Measurements from ENCODE around the gene GALNT2. TPM values are rescaled to one million over a fixed set of nuclear protein-coding genes. Genes with fewer than 3 reads are reported as not detected.
A peak's percentile ranks its signal among the peaks of the same experiment; 100 is the strongest.

The GALNT2 gene
- polyA plus RNA-seq, 4 donors: 10.8 to 43.9 (median 23.3) TPM

DNA sequence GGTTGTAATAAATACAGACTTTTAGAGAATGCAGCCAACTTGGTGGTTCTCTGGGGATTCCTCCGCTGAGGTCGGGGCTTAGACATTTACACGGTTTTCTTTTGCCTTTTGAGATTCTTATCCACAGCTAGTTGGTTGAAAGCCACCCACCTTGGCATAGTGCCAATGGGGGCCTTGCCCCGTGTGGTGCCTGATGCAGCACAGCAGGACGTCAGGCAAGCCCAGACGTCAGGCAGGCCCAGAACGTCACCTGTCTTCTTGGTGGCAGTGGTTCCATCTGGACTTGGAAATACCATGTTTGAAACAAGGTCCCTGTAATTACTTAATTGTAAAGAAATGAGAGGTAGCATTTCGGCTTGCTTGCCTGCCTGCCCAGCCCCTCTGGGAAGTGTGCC is 78.5 kb downstream of the GALNT2 start:
- WGBS, 3 donors: 47 to 69% (median 55%) methylated on average over 8 of the region's 8 CpGs
- Histone ChIP-seq H3K27ac (ENCODE audit: low read depth in 1 of 3, low read length in 2 of 3) (peak overlapping the region in 1 of 3 donors; percentile 38), H3K4me1 (ENCODE audit: control insufficient read depth in 3 of 3, insufficient read depth in 2 of 3, low read depth in 1 of 3, low read length in 2 of 3) (peaks cover 0 to 11% (median 7%) of the 10 kb centered on the region in 3 donors), H3K9me3 (ENCODE audit: control insufficient read depth in 2 of 2, insufficient read depth in 1 of 2, low read depth in 1 of 2, low read length in 1 of 2) (no peaks in the 10 kb centered on the region), H3K36me3 (ENCODE audit: control insufficient read depth in 3 of 3, insufficient read depth in 2 of 3, low read depth in 1 of 3, low read length in 3 of 3) (peaks cover 0 to under 1% (median 0%) of the 10 kb centered on the region in 3 donors), H3K4me3 (ENCODE audit: low read depth in 1 of 3, low read length in 3 of 3) (no peak overlapping the region), H3K27me3 (ENCODE audit: control insufficient read depth in 3 of 3, insufficient read depth in 3 of 3, low read length in 3 of 3) (no peaks in the 10 kb centered on the region)
- no peak for DNase-seq
- FAIRE-seq: no peak

DNA sequence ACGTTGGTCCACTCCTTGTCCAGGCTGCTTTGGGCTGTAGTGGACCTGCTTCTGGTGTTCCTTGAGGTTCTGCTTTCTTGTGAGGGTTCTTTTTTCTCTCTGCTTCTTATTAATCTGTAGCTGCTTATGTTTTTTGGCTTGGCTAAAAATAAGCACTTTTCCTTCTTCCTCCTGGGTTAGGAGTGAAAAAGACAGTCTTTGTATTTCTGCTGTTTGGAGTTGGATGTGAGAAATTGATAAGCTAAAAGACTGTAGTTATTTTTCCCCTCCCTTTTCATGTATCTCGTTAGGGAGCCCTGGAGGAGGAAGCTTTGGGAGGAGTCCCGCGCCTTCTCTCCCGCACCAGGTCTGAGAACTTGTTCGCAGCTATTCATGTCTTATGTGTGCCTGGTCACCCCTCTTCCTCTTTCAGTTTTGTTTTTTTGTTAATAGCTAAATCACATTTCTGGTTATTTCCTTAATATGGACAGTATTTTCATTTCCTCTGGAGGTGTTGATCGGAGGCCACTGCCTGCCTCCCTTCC is 79.0 kb downstream of the GALNT2 start:
- Histone ChIP-seq H3K27ac (ENCODE audit: low read depth in 1 of 3, low read length in 2 of 3) (peak overlapping the region in 1 of 3 donors; percentile 38), H3K36me3 (ENCODE audit: control insufficient read depth in 3 of 3, insufficient read depth in 2 of 3, low read depth in 1 of 3, low read length in 3 of 3) (peaks cover 0 to 4% (median 0%) of the 10 kb centered on the region in 3 donors), H3K4me3 (ENCODE audit: low read depth in 1 of 3, low read length in 3 of 3) (no peak overlapping the region), H3K9me3 (ENCODE audit: control insufficient read depth in 2 of 2, insufficient read depth in 1 of 2, low read depth in 1 of 2, low read length in 1 of 2) (no peaks in the 10 kb centered on the region), H3K27me3 (ENCODE audit: control insufficient read depth in 3 of 3, insufficient read depth in 3 of 3, low read length in 3 of 3) (no peaks in the 10 kb centered on the region), H3K4me1 (ENCODE audit: control insufficient read depth in 3 of 3, insufficient read depth in 2 of 3, low read depth in 1 of 3, low read length in 2 of 3) (peaks cover 0 to 7% (median 7%) of the 10 kb centered on the region in 3 donors)
- FAIRE-seq (no peak), DNase-seq (no peak)
- 43 to 56% (median 44%) methylated on average over 7 of the region's 7 CpGs for WGBS, 3 donors

DNA sequence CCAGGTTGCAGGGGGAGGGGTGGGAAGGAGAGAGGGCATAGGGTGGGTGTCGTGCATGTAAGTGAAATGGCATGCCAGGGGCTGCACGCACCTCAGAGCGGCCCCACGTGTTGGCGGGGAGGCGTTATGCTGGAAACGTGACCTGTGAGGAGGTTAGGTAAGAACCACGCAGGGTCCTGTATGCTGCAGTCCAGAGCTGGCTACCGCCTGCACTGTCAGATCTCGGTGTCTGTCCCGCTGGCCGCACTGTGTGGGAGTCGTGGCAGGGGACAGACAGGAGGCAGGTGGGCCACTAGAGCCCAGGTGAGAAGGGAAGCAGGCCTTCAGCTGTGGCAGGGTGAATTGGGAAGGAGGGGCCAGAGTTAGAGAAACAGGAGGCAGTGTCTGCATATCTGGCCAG is 79.7 kb downstream of the GALNT2 start:
- WGBS, 3 donors: 92 to 98% (median 97%) methylated on average over 13 of the region's 13 CpGs
- FAIRE-seq: no peak
- H3K27ac ChIP-seq (ENCODE audit: low read depth in 1 of 3, low read length in 2 of 3): no peak overlapping the region

DNA sequence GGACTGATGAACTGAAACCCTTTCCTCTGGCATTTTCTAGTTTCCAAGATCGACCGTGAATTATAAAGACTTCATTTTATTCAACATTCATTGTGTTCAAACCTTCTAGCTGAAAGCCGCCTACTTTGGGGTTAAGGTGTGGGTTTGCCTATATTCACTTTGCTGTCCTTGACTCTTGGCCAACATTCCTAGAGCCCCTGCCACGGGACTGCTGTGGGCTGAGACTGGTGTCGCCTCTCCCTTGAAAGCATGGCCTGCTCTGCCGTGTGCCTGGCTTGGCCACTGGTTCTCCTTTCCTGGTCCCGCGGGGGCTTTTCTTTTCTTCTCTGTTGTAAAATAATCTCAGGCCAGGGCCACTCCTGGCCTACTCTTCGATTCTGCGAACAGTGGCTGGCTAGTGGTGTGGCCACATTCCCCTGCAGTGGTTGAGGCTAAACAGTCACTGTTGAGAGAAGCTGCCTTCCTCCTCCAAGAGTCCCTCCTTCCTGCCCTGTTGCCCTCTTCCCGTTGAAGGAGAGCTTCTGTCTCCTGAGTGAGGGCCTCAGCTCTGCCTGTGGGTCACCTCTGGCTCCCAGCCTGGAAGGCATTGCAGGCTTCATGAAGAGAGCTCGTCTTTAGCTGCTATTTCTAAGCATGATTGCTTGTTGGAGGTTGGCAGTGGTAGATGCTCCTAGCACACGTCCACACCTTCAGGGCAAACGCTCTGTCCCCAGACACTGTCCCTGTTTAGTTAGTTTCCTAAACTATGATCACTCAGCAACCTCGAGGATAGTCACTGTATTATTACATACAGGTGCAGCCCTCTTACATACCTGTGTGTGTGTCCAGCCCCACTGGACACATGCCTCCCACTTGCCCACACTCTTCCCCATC is 80.5 kb downstream of the GALNT2 start:
- Histone ChIP-seq H3K36me3 (ENCODE audit: control insufficient read depth in 3 of 3, insufficient read depth in 2 of 3, low read depth in 1 of 3, low read length in 3 of 3) (peaks cover 0 to 8% (median 0%) of the 10 kb centered on the region in 3 donors), H3K4me1 (ENCODE audit: control insufficient read depth in 3 of 3, insufficient read depth in 2 of 3, low read depth in 1 of 3, low read length in 2 of 3) (peaks cover 0 to 7% (median 7%) of the 10 kb centered on the region in 3 donors), H3K4me3 (ENCODE audit: low read depth in 1 of 3, low read length in 3 of 3) (no peak overlapping the region), H3K27me3 (ENCODE audit: control insufficient read depth in 3 of 3, insufficient read depth in 3 of 3, low read length in 3 of 3) (no peaks in the 10 kb centered on the region), H3K27ac (ENCODE audit: low read depth in 1 of 3, low read length in 2 of 3) (no peak overlapping the region), H3K9me3 (ENCODE audit: control insufficient read depth in 2 of 2, insufficient read depth in 1 of 2, low read depth in 1 of 2, low read length in 1 of 2) (no peaks in the 10 kb centered on the region)
- FAIRE-seq (no peak), DNase-seq (no peak)
- 75 to 76% (median 75%) methylated on average over 15 of the region's 15 CpGs for WGBS, 3 donors

More for the DNA sequence above, 79.7 kb downstream of the GALNT2 start:
- Histone ChIP-seq H3K9me3 (ENCODE audit: control insufficient read depth in 2 of 2, insufficient read depth in 1 of 2, low read depth in 1 of 2, low read length in 1 of 2) (no peaks in the 10 kb centered on the region), H3K36me3 (ENCODE audit: control insufficient read depth in 3 of 3, insufficient read depth in 2 of 3, low read depth in 1 of 3, low read length in 3 of 3) (peaks cover 0 to 8% (median 0%) of the 10 kb centered on the region in 3 donors), H3K4me1 (ENCODE audit: control insufficient read depth in 3 of 3, insufficient read depth in 2 of 3, low read depth in 1 of 3, low read length in 2 of 3) (peaks cover 0 to 7% (median 7%) of the 10 kb centered on the region in 3 donors), H3K4me3 (ENCODE audit: low read depth in 1 of 3, low read length in 3 of 3) (no peak overlapping the region), H3K27me3 (ENCODE audit: control insufficient read depth in 3 of 3, insufficient read depth in 3 of 3, low read length in 3 of 3) (no peaks in the 10 kb centered on the region)
- no peak for DNase-seq

DNA sequence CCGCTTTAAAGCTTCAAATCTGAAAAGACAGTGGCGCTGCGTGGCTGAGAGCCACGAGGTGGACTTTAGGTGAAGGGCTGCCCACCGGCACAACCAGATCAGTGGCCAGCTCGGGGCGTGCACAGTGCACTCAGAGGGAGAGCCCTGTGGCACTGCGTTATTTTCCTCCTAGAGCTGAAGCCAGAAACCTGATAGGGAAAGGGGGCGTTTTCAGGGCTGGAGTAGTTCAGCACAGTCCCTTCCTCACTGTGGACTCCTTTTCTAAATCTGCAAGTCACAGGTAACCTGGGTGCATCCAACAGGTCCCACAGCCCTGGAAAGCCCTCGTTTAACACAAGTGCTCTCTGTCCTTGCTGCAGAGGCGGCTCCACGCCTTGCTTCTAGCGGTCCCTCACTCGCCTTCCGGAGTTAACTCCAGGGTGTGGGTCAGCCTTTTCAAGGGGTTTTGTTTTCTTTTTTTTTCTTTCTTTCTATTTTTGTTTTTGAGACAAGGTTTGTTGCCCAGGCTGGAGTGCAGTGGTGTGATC is 81.2 kb downstream of the GALNT2 start:
- H3K27me3 ChIP-seq (ENCODE audit: control insufficient read depth in 3 of 3, insufficient read depth in 3 of 3, low read length in 3 of 3): no peaks in the 10 kb centered on the region
- FAIRE-seq (no peak), DNase-seq (no peak)
- no peaks in the 10 kb centered on the region for H3K9me3 ChIP-seq (ENCODE audit: control insufficient read depth in 2 of 2, insufficient read depth in 1 of 2, low read depth in 1 of 2, low read length in 1 of 2)
- WGBS, 3 donors: 81 to 82% (median 82%) methylated on average over 15 of the region's 15 CpGs
- H3K4me3 ChIP-seq (ENCODE audit: low read depth in 1 of 3, low read length in 3 of 3): no peak overlapping the region
- H3K4me1 ChIP-seq (ENCODE audit: control insufficient read depth in 3 of 3, insufficient read depth in 2 of 3, low read depth in 1 of 3, low read length in 2 of 3): peaks cover 0 to 13% (median 7%) of the 10 kb centered on the region in 3 donors
- H3K36me3 ChIP-seq (ENCODE audit: control insufficient read depth in 3 of 3, insufficient read depth in 2 of 3, low read depth in 1 of 3, low read length in 3 of 3): peaks cover 0 to 8% (median 0%) of the 10 kb centered on the region in 3 donors
- H3K27ac ChIP-seq (ENCODE audit: low read depth in 1 of 3, low read length in 2 of 3): no peak overlapping the region

DNA sequence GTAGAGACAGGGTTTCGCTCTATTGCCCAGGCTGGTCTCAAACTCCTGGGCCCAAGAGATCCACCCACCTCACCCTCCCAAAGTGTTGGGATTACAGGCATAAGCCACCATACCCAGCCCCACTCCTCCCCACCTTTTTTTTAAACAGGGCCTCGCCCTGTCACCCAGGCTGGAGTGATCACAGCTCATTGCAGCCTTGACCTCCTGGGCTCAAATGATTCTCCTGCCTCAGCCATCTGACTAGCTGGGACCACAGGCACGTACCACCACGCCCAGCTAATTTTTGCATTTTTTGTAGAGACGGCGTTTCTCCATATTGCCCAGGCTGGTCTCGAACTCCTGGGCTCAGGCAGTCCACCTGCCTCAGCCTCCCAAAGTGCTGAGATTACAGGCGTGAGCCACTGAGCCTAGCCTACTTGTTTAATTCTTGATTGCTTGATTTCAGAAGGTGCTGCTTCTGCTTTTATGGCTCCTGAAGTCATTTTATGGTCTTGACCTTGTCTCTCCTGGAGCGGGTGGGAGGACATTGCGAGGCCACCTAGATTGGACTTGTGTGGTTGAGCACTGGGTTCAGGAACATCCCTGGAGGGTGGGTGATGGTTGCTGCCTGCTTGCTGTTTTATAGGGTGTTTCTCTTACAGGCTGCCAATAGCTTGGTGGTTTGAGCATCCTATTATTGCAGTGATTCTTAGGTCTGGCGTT is 81.9 kb downstream of the GALNT2 start:
- no peak for FAIRE-seq
- Histone ChIP-seq H3K4me3 (ENCODE audit: low read depth in 1 of 3, low read length in 3 of 3) (no peak overlapping the region), H3K9me3 (ENCODE audit: control insufficient read depth in 2 of 2, insufficient read depth in 1 of 2, low read depth in 1 of 2, low read length in 1 of 2) (no peaks in the 10 kb centered on the region), H3K4me1 (ENCODE audit: control insufficient read depth in 3 of 3, insufficient read depth in 2 of 3, low read depth in 1 of 3, low read length in 2 of 3) (peaks cover 0 to 20% (median 7%) of the 10 kb centered on the region in 3 donors), H3K36me3 (ENCODE audit: control insufficient read depth in 3 of 3, insufficient read depth in 2 of 3, low read depth in 1 of 3, low read length in 3 of 3) (peaks cover 0 to 8% (median 0%) of the 10 kb centered on the region in 3 donors), H3K27me3 (ENCODE audit: control insufficient read depth in 3 of 3, insufficient read depth in 3 of 3, low read length in 3 of 3) (no peaks in the 10 kb centered on the region), H3K27ac (ENCODE audit: low read depth in 1 of 3, low read length in 2 of 3) (peak overlapping the region in 1 of 3 donors; percentile 18)
- WGBS, 3 donors: 57 to 82% (median 63%) methylated on average over 10 to 11 of the region's 11 CpGs
- DNase-seq: peak in 1 of 2 donors; percentile 39

DNA sequence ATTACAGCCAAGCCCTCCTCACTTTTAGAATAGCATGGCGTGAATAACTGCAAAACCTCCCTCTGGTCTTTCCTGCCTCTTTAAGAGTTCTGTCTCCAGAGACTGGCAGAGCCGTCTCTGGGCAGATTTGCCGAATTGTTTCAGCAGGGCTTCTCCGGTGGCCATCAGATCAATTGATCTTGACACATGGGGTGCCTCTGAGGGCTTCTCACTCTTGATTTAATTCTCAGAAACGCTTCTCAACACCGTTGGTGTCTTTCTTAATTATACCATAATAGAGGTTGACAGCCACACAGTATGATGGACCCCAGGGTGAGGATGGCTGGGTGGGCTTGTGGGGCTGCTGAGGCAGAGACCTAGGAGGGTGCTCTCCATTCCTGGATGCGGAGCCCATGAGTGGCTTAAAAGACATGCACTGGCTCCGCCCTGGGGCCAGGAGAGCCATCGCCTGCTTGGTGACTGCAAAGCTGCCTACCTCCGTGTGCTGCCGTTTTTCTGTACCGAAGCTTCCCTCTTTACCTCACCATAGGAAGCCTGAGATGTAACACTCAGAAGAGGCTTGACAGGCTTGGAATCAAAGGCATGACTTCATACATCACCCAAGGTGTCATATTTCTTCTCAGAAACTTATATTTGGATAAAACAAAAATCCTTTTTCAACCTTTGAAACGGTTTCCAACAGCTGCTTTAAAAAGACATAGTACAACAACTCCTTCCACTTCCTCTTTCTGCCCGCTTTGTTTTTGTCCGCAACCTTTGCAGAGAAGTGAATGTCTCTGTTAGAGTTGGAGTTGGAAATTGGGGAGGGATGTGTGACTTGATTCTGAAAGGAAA is 82.9 kb downstream of the GALNT2 start:
- DNase-seq (no peak), FAIRE-seq (no peak)
- Histone ChIP-seq H3K27me3 (ENCODE audit: control insufficient read depth in 3 of 3, insufficient read depth in 3 of 3, low read length in 3 of 3) (no peaks in the 10 kb centered on the region), H3K36me3 (ENCODE audit: control insufficient read depth in 3 of 3, insufficient read depth in 2 of 3, low read depth in 1 of 3, low read length in 3 of 3) (peaks cover 0 to 8% (median 0%) of the 10 kb centered on the region in 3 donors), H3K4me1 (ENCODE audit: control insufficient read depth in 3 of 3, insufficient read depth in 2 of 3, low read depth in 1 of 3, low read length in 2 of 3) (peaks cover 0 to 31% (median 12%) of the 10 kb centered on the region in 3 donors), H3K27ac (ENCODE audit: low read depth in 1 of 3, low read length in 2 of 3) (peak overlapping the region in 1 of 3 donors; percentile 61), H3K9me3 (ENCODE audit: control insufficient read depth in 2 of 2, insufficient read depth in 1 of 2, low read depth in 1 of 2, low read length in 1 of 2) (no peaks in the 10 kb centered on the region), H3K4me3 (ENCODE audit: low read depth in 1 of 3, low read length in 3 of 3) (no peak overlapping the region)
- WGBS, 3 donors: 64 to 78% (median 67%) methylated on average over 15 of the region's 15 CpGs

All from small intestine (tissue), 7 donors.